ENCODE data around the gene RPL29. TPM values are rescaled to one million over a fixed set of nuclear protein-coding genes. Genes with fewer than 3 reads are reported as not detected.

RPL29 gene
- total RNA-seq, 2 donors from 2014 or later: 1,051 to 1,273 TPM

DNA sequence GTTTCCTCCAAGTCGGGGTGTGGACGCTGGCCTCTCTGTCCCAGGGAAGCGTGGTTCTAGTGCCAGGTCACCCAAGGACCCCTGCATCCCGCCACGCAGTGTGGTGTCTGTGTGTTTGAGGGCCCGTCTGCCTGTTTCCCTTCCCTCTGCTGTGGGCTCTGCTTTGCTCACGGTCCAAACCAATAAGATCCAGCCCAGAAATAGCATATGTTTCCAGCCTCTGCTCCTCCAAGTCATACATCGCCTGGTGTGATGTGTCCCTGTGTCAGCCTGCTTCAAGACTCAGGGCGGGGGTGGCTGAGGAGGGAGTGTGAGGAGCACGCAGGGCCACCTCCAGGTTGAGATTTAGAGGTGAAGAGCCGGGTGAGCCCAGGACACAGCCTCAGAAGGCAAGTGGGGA lies 21.9 kb upstream of the RPL29 start:
- TF ChIP-seq, protein P1, sequence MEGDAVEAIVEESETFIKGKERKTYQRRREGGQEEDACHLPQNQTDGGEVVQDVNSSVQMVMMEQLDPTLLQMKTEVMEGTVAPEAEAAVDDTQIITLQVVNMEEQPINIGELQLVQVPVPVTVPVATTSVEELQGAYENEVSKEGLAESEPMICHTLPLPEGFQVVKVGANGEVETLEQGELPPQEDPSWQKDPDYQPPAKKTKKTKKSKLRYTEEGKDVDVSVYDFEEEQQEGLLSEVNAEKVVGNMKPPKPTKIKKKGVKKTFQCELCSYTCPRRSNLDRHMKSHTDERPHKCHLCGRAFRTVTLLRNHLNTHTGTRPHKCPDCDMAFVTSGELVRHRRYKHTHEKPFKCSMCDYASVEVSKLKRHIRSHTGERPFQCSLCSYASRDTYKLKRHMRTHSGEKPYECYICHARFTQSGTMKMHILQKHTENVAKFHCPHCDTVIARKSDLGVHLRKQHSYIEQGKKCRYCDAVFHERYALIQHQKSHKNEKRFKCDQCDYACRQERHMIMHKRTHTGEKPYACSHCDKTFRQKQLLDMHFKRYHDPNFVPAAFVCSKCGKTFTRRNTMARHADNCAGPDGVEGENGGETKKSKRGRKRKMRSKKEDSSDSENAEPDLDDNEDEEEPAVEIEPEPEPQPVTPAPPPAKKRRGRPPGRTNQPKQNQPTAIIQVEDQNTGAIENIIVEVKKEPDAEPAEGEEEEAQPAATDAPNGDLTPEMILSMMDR (IDR thresholded peaks at IDR 0.05): no peak
- H3K9ac ChIP-seq (ENCODE audit: low read depth in 2 of 2, low read length in 2 of 2): no peak overlapping the region

DNA sequence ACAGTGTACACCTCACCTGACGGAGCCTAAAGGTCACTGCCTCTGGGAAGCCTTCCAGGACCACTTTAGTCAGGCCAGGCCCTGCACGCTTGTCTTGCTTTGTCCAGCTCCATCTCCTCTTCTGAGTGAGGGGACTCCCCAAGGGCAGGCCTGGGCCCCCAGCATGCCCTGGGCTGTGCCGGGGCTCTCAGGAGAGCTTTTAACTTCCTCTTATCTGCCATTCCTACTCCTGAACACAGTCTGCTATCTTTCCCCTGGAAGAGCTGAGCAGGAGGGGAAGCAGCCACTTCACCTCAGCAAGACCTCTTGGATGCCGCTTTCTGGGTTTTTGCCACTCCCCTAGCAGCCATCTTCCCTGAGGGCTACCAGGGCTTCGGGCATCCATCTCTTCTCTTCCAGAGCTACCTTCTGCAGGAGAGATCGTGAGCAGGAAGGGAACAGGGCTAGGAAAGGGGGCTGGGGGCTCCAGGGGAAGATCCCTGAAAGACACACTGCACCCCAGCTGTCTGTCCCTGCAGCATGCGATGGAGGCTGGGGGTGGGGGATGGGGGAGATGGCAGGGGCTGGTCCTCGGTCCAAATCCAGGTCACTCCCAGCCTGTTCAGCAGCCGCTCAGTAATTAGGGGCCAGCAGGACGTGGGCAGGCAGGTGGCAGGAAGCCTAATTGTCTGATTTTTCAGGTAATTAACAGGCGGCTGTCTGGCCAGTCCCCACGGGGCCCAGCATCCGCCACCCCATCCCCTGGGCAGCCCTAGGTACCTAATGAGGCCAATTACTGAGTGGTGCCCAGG lies 19.9 kb upstream of the RPL29 start:
- DNase-seq: no peak
- H3K27me3 ChIP-seq: no peaks in the 10 kb centered on the region
- H3K9me3 ChIP-seq: no peaks in the 10 kb centered on the region
- H3K36me3 ChIP-seq: no peaks in the 10 kb centered on the region
- intact Hi-C loops (cut with DNase I): no loop called here
- H3K4me1 ChIP-seq: no peaks in the 10 kb centered on the region
- no peak overlapping the region for H3K27ac ChIP-seq
- H3K4me3 ChIP-seq: no peak overlapping the region
- TF ChIP-seq, protein P1 (IDR thresholded peaks at IDR 0.05): no peak
- no peak overlapping the region for H3K9ac ChIP-seq (ENCODE audit: low read depth in 2 of 2, low read length in 2 of 2)

More for the DNA sequence above, 21.9 kb upstream of the RPL29 start:
- Histone ChIP-seq H3K36me3 (no peaks in the 10 kb centered on the region), H3K27ac (no peak overlapping the region), H3K4me1 (no peaks in the 10 kb centered on the region), H3K9me3 (no peaks in the 10 kb centered on the region), H3K4me3 (no peak overlapping the region), H3K27me3 (no peaks in the 10 kb centered on the region)
- no peak for DNase-seq
- intact Hi-C loops (cut with DNase I): no loop called here

DNA sequence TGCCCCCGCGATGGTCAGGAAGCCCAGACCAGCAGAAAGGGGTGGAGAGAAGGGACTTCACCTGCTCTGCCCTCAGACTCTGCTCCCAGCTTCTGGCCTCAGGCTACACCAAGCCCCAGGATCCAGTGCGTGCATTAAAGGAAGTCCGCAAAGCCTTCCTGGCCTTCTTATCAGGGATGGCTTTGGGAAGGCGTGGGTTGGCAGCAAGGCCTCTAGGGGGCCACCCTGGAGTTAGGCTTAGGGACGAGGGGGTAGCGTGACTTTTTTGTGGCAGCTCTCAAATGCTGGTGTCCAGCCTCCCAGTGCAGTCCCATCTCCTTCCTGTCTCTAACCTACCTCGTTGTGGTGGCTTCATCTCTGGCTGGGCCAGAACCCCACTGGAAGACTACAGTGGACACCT lies 18.9 kb upstream of the RPL29 start:
- H3K9me3 ChIP-seq: no peaks in the 10 kb centered on the region
- H3K36me3 ChIP-seq: no peaks in the 10 kb centered on the region

GRCh38 chr3:52013802-52014598 lies 18.3 kb upstream of the RPL29 start:
- no peaks in the 10 kb centered on the region for H3K4me1 ChIP-seq
- intact Hi-C loops (cut with DNase I): no loop called here

More for the DNA sequence above, 18.9 kb upstream of the RPL29 start:
- DNase-seq: no peak
- Histone ChIP-seq H3K27ac (no peak overlapping the region), H3K4me1 (no peaks in the 10 kb centered on the region), H3K9ac (ENCODE audit: low read depth in 2 of 2, low read length in 2 of 2) (no peak overlapping the region), H3K27me3 (no peaks in the 10 kb centered on the region), H3K4me3 (no peak overlapping the region)
- intact Hi-C loops (cut with DNase I): no loop called here
- TF ChIP-seq, protein P1 (IDR thresholded peaks at IDR 0.05): no peak

GRCh38 chr3:52012699-52013098 lies 17.0 kb upstream of the RPL29 start:
- H3K27me3 ChIP-seq: no peaks in the 10 kb centered on the region
- no peak overlapping the region for H3K9ac ChIP-seq (ENCODE audit: low read depth in 2 of 2, low read length in 2 of 2)
- no peaks in the 10 kb centered on the region for H3K4me1 ChIP-seq
- DNase-seq: no peak
- no peak overlapping the region for H3K4me3 ChIP-seq
- H3K27ac ChIP-seq: no peak overlapping the region
- H3K9me3 ChIP-seq: no peaks in the 10 kb centered on the region
- H3K36me3 ChIP-seq: no peaks in the 10 kb centered on the region
- intact Hi-C loops (cut with DNase I): no loop called here
- TF ChIP-seq, protein P1 (IDR thresholded peaks at IDR 0.05): no peak

More at GRCh38 chr3:52013802-52014598, 18.3 kb upstream of the RPL29 start:
- no peak for DNase-seq
- no peaks in the 10 kb centered on the region for H3K27me3 ChIP-seq
- H3K9me3 ChIP-seq: no peaks in the 10 kb centered on the region
- no peaks in the 10 kb centered on the region for H3K36me3 ChIP-seq
- H3K4me3 ChIP-seq: no peak overlapping the region
- TF ChIP-seq, protein P1 (IDR thresholded peaks at IDR 0.05): no peak
- no peak overlapping the region for H3K9ac ChIP-seq (ENCODE audit: low read depth in 2 of 2, low read length in 2 of 2)
- H3K27ac ChIP-seq: no peak overlapping the region

All from colonic mucosa (tissue), 4 donors.